Measurements from ENCODE around the gene MAPKAP1. TPM values are rescaled to one million over a fixed set of nuclear protein-coding genes. Genes with fewer than 3 reads are reported as not detected.

The MAPKAP1 gene
- total RNA-seq, 2 experiments from 2014 or later: 66.2 to 78.8 TPM

DNA sequence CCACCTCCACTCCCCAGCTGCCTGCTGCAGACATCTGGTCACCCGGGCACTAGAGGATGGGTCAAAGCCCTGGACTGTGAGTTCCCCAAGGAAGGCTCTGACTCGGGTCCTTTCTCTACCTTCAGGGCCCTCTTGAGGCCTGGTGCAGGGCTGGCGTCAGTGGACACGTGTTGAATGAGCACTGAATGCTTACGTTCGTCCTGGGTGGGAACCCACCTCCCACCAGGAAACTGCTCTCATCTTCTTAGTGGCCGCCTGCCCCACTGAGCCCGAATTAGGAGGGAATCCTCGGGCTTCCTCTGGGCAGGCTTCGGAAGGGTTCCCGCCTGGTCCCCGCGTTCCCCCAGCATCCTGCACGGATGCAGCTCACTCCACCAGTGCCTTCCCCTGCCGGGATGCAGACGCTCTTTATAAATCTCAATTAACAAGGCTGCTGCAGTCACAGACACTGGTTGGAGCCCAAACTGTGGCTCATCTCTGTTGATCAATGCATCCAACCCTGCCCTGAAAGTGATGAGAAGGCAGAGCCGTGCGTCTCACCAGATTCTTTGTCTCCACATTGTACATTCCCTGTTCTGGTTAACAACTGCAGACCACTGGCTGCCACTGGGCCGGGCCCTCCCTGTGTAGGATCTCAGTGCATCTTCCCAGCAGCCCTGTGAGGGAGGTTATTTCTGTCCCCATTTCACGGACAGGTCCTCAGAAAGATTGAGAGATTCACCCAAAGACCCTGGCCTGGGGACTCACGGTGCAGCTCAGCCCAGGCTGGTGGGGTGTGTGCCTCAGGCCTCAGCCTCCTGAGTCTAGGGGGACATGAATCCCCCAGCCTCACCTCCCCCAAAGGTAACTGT is 276.6 kb downstream of the MAPKAP1 start:
- no peaks in the 10 kb centered on the region for H3K9me2 ChIP-seq (ENCODE audit: insufficient read depth, low read length)
- H4K20me1 ChIP-seq (ENCODE audit: insufficient read depth, low read length): no peaks in the 10 kb centered on the region
- no peak overlapping the region for H3K27ac ChIP-seq (ENCODE audit: low read depth, low read length, poor library complexity, severe bottlenecking)
- H3K4me2 ChIP-seq (ENCODE audit: low read length): no peak overlapping the region
- no peak overlapping the region for H3K4me3 ChIP-seq (ENCODE audit: low read depth, low read length, poor library complexity, severe bottlenecking)
- CTCF ChIA-PET (ENCODE audit: unreplicated experiment): no interaction called here
- H2AFZ ChIP-seq (ENCODE audit: low read length): no peak overlapping the region
- DNase-seq (ENCODE audit: low spot score): no peak
- TF ChIP-seq EZH2phosphoT487 (IDR thresholded peaks at IDR 0.05; ENCODE audit: borderline replicate concordance, low read depth, low read length): no peak
- TF ChIP-seq, protein P1, sequence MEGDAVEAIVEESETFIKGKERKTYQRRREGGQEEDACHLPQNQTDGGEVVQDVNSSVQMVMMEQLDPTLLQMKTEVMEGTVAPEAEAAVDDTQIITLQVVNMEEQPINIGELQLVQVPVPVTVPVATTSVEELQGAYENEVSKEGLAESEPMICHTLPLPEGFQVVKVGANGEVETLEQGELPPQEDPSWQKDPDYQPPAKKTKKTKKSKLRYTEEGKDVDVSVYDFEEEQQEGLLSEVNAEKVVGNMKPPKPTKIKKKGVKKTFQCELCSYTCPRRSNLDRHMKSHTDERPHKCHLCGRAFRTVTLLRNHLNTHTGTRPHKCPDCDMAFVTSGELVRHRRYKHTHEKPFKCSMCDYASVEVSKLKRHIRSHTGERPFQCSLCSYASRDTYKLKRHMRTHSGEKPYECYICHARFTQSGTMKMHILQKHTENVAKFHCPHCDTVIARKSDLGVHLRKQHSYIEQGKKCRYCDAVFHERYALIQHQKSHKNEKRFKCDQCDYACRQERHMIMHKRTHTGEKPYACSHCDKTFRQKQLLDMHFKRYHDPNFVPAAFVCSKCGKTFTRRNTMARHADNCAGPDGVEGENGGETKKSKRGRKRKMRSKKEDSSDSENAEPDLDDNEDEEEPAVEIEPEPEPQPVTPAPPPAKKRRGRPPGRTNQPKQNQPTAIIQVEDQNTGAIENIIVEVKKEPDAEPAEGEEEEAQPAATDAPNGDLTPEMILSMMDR (conservative IDR thresholded peaks at IDR 0.05; ENCODE audit: low read length): no peak
- no peaks in the 10 kb centered on the region for H3K36me3 ChIP-seq (ENCODE audit: insufficient read depth, low read length)
- POLR2A ChIA-PET: no interaction called here
- BruUV-seq (replicated peaks): no TSS peak
- no peaks in the 10 kb centered on the region for H3K4me1 ChIP-seq (ENCODE audit: insufficient read depth, low read length, poor library complexity, severe bottlenecking)
- intact Hi-C loops (cut with micrococcal nuclease; ENCODE audit: unreplicated experiment): no loop called here
- H3K9me3 ChIP-seq (ENCODE audit: low read length): no peaks in the 10 kb centered on the region
- H3K79me2 ChIP-seq (ENCODE audit: insufficient read depth, low read depth, low read length): no peaks in the 10 kb centered on the region

DNA sequence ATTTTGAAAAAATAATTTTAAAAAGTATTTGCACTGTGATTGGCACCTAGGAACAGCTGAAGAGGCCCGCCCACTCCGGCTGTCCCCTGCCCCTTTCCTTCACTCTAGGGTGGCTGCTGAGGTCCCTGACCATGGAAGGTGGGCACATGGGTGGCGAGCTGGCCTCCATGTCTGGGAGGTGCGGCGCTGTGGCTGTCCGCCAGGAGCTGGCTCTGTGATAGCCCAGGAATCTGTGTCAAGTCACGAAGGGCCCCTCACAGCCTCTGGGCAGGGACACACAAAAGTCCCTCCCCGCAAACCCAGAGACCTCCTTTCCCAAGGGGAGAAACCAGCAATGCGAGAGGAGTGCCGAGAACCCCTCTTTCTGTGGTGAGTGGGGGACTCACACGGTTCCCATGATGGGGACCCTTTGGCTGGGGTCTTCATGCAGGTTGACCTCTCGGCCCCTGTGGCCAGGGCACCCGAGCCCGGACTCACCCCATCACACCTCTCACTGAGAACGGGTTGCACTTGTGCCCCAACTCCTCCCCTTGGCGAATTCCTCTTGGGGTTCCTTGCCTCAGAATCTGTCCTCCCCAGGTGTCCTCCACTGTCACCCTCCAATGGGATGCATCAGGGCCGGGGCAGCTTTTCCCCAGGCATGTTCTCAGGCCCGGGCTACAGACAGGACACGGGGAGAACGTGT is 277.4 kb downstream of the MAPKAP1 start:
- BruUV-seq (replicated peaks): no TSS peak
- Histone ChIP-seq H3K79me2 (ENCODE audit: insufficient read depth, low read depth, low read length) (no peaks in the 10 kb centered on the region), H4K20me1 (ENCODE audit: insufficient read depth, low read length) (no peaks in the 10 kb centered on the region), H3K4me2 (ENCODE audit: low read length) (no peak overlapping the region), H3K4me1 (ENCODE audit: insufficient read depth, low read length, poor library complexity, severe bottlenecking) (no peaks in the 10 kb centered on the region), H3K27ac (ENCODE audit: low read depth, low read length, poor library complexity, severe bottlenecking) (no peak overlapping the region), H2AFZ (ENCODE audit: low read length) (no peak overlapping the region), H3K36me3 (ENCODE audit: insufficient read depth, low read length) (no peaks in the 10 kb centered on the region), H3K4me3 (ENCODE audit: low read depth, low read length, poor library complexity, severe bottlenecking) (no peak overlapping the region), H3K9me3 (ENCODE audit: low read length) (no peaks in the 10 kb centered on the region), H3K9me2 (ENCODE audit: insufficient read depth, low read length) (no peaks in the 10 kb centered on the region)
- intact Hi-C loops (cut with micrococcal nuclease; ENCODE audit: unreplicated experiment): loop anchor here (2.0 to 5.0 kb wide), 2 partner anchors 129 to 203 kb away; no protein-coding TSS in a partner anchor
- ChIA-PET POLR2A (no interaction called here), CTCF (ENCODE audit: unreplicated experiment) (no interaction called here)
- TF ChIP-seq, protein P1 (conservative IDR thresholded peaks at IDR 0.05; ENCODE audit: low read length): no peak
- no peak for DNase-seq (ENCODE audit: low spot score)
